GM12878 (cell line): ENCODE results near the gene EHD1.

Source experiments
- MEF2A ChIP-seq: IDR thresholded peaks from 2 replicates; pipeline ENCODE4 v1.6.1; 2011; ENCODE audit warnings: low read depth, mild to moderate bottlenecking, low read length, moderate library complexity; ENCODE audit not compliant: insufficient read depth
- TBL1XR1 ChIP-seq: IDR thresholded peaks from 2 replicates; pipeline ENCODE4 v1.6.1; 2012; ENCODE audit warnings: low read depth, low read length, improper control_type of control experiment
- TF ChIP-seq, protein P1 (sequence below), 3 experiments: IDR thresholded peaks in 2 of 3; conservative IDR thresholded peaks in 1 of 3; 2 replicates each; pipeline ENCODE4 v1.5.1; 2011; ENCODE audit warnings: low read depth in 3 of 3, low read length in 3 of 3, mild to moderate bottlenecking in 3 of 3, control low read depth in 2 of 3, moderate library complexity in 2 of 3, inconsistent platforms in 1 of 3, mixed read lengths in 1 of 3; ENCODE audit not compliant: control insufficient read depth in 2 of 3, insufficient read depth in 1 of 3; ENCODE audit errors: extremely low read depth in 1 of 3
- TF ChIP-seq, protein P2 (sequence below): IDR thresholded peaks from 2 replicates; pipeline ENCODE4 v1.6.1; 2012; ENCODE audit warnings: low read depth, low read length, improper control_type of control experiment
- TF ChIP-seq, protein P3 (sequence below): IDR thresholded peaks from 2 replicates; pipeline ENCODE4 v1.6.1; 2012; ENCODE audit warnings: mild to moderate bottlenecking, low read depth, low read length
- TF ChIP-seq, protein P4 (sequence below): fragments of 150-350 bp; IDR thresholded peaks from 2 replicates; pipeline ENCODE4 v1.6.1; 2016; ENCODE audit warnings: low read depth, low read length

GRCh38 chr11:64867748-64868462, 10.5 kb downstream of the EHD1 start:
- TF ChIP-seq, protein P1, sequence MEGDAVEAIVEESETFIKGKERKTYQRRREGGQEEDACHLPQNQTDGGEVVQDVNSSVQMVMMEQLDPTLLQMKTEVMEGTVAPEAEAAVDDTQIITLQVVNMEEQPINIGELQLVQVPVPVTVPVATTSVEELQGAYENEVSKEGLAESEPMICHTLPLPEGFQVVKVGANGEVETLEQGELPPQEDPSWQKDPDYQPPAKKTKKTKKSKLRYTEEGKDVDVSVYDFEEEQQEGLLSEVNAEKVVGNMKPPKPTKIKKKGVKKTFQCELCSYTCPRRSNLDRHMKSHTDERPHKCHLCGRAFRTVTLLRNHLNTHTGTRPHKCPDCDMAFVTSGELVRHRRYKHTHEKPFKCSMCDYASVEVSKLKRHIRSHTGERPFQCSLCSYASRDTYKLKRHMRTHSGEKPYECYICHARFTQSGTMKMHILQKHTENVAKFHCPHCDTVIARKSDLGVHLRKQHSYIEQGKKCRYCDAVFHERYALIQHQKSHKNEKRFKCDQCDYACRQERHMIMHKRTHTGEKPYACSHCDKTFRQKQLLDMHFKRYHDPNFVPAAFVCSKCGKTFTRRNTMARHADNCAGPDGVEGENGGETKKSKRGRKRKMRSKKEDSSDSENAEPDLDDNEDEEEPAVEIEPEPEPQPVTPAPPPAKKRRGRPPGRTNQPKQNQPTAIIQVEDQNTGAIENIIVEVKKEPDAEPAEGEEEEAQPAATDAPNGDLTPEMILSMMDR (IDR thresholded peaks at IDR 0.05 in 2 of 3, conservative IDR thresholded peaks at IDR 0.05 in 1 of 3; ENCODE audit: control insufficient read depth in 2 of 3, extremely low read depth in 1 of 3, insufficient read depth in 1 of 3, low read depth in 3 of 3, low read length in 3 of 3), result no peak
- TF ChIP-seq, protein P2, sequence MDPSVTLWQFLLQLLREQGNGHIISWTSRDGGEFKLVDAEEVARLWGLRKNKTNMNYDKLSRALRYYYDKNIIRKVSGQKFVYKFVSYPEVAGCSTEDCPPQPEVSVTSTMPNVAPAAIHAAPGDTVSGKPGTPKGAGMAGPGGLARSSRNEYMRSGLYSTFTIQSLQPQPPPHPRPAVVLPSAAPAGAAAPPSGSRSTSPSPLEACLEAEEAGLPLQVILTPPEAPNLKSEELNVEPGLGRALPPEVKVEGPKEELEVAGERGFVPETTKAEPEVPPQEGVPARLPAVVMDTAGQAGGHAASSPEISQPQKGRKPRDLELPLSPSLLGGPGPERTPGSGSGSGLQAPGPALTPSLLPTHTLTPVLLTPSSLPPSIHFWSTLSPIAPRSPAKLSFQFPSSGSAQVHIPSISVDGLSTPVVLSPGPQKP, result no peak
- TF ChIP-seq MEF2A (no peak), TBL1XR1 (no peak)
- TF ChIP-seq, protein P3, sequence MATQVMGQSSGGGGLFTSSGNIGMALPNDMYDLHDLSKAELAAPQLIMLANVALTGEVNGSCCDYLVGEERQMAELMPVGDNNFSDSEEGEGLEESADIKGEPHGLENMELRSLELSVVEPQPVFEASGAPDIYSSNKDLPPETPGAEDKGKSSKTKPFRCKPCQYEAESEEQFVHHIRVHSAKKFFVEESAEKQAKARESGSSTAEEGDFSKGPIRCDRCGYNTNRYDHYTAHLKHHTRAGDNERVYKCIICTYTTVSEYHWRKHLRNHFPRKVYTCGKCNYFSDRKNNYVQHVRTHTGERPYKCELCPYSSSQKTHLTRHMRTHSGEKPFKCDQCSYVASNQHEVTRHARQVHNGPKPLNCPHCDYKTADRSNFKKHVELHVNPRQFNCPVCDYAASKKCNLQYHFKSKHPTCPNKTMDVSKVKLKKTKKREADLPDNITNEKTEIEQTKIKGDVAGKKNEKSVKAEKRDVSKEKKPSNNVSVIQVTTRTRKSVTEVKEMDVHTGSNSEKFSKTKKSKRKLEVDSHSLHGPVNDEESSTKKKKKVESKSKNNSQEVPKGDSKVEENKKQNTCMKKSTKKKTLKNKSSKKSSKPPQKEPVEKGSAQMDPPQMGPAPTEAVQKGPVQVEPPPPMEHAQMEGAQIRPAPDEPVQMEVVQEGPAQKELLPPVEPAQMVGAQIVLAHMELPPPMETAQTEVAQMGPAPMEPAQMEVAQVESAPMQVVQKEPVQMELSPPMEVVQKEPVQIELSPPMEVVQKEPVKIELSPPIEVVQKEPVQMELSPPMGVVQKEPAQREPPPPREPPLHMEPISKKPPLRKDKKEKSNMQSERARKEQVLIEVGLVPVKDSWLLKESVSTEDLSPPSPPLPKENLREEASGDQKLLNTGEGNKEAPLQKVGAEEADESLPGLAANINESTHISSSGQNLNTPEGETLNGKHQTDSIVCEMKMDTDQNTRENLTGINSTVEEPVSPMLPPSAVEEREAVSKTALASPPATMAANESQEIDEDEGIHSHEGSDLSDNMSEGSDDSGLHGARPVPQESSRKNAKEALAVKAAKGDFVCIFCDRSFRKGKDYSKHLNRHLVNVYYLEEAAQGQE, result no peak
- TF ChIP-seq, protein P4, sequence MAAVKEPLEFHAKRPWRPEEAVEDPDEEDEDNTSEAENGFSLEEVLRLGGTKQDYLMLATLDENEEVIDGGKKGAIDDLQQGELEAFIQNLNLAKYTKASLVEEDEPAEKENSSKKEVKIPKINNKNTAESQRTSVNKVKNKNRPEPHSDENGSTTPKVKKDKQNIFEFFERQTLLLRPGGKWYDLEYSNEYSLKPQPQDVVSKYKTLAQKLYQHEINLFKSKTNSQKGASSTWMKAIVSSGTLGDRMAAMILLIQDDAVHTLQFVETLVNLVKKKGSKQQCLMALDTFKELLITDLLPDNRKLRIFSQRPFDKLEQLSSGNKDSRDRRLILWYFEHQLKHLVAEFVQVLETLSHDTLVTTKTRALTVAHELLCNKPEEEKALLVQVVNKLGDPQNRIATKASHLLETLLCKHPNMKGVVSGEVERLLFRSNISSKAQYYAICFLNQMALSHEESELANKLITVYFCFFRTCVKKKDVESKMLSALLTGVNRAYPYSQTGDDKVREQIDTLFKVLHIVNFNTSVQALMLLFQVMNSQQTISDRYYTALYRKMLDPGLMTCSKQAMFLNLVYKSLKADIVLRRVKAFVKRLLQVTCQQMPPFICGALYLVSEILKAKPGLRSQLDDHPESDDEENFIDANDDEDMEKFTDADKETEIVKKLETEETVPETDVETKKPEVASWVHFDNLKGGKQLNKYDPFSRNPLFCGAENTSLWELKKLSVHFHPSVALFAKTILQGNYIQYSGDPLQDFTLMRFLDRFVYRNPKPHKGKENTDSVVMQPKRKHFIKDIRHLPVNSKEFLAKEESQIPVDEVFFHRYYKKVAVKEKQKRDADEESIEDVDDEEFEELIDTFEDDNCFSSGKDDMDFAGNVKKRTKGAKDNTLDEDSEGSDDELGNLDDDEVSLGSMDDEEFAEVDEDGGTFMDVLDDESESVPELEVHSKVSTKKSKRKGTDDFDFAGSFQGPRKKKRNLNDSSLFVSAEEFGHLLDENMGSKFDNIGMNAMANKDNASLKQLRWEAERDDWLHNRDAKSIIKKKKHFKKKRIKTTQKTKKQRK, result no peak
